ENCODE measurements around the gene ROPN1L. TPM values are rescaled to one million over a fixed set of nuclear protein-coding genes. Genes with fewer than 3 reads are reported as not detected.

The ROPN1L gene
- total RNA-seq, 1 donor from 2014 or later, result 0.55 TPM

DNA sequence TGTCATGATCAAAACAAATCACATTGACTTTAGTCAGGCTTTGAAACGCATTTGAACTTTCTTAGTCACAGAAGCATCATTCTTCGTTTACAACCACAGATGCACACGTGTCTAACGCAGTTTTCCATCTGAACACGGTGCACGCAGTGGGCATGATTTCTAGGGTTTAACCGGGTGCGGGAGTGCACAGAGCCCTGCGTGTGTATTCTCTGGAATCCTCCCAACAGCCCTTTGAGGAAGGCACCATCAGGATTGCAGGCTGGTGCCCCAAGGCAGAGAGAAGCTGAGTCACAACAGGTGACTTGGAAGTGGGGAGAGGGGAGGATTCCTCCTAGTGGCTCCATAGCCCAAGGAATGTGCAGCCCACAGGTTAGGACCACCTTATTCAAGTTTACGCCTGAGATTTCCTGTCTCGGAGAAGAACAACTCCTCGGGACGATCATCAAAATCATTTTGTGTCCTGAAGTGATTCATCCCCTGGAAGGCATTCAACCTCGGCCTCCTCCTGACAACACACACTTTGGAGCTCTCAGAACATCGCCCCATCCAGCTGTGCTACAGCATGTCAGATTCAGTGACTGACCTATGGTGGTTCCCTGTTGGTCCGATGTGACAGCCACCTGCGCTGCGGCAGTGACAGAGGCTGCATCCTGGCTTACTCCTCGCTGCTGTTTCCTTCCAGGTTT lies 13.1 kb downstream of the ROPN1L start:
- no peaks in the 10 kb centered on the region for H3K27me3 Mint-ChIP-seq (ENCODE audit: low read depth)
- intact Hi-C loops (cut with micrococcal nuclease), result no loop called here
- no peak overlapping the region for H3K27ac Mint-ChIP-seq
- H3K4me3 Mint-ChIP-seq (ENCODE audit: low read depth), result no peak overlapping the region
- H3K36me3 Mint-ChIP-seq (ENCODE audit: low read depth), result no peaks in the 10 kb centered on the region
- no peak for DNase-seq (ENCODE audit: low spot score)
- peaks cover 6% of the 10 kb centered on the region for H3K4me1 Mint-ChIP-seq (ENCODE audit: low read depth)
- no peaks in the 10 kb centered on the region for H3K9me3 Mint-ChIP-seq

- H3K4me3 Mint-ChIP-seq (ENCODE audit: low read depth), result no peak overlapping the region
- no peaks in the 10 kb centered on the region for H3K27me3 Mint-ChIP-seq (ENCODE audit: low read depth)
- intact Hi-C loops (cut with micrococcal nuclease), result no loop called here
Measured at GRCh38 chr5:10455277-10455670, 13.6 kb downstream of the ROPN1L start.

GRCh38 chr5:10456583-10457420 lies 15.1 kb downstream of the ROPN1L start:
- Mint-ChIP-seq H3K27ac (no peak overlapping the region), H3K4me3 (ENCODE audit: low read depth) (no peak overlapping the region), H3K36me3 (ENCODE audit: low read depth) (no peaks in the 10 kb centered on the region), H3K27me3 (ENCODE audit: low read depth) (peaks cover 3% of the 10 kb centered on the region), H3K4me1 (ENCODE audit: low read depth) (peaks cover 3% of the 10 kb centered on the region), H3K9me3 (no peaks in the 10 kb centered on the region)
- intact Hi-C loops (cut with micrococcal nuclease), result no loop called here
- no peak for DNase-seq (ENCODE audit: low spot score)

More at GRCh38 chr5:10455277-10455670, 13.6 kb downstream of the ROPN1L start:
- H3K36me3 Mint-ChIP-seq (ENCODE audit: low read depth), result no peaks in the 10 kb centered on the region
- H3K27ac Mint-ChIP-seq, result no peak overlapping the region
- DNase-seq (ENCODE audit: low spot score), result no peak
- peaks cover 6% of the 10 kb centered on the region for H3K4me1 Mint-ChIP-seq (ENCODE audit: low read depth)
- H3K9me3 Mint-ChIP-seq, result no peaks in the 10 kb centered on the region

DNA sequence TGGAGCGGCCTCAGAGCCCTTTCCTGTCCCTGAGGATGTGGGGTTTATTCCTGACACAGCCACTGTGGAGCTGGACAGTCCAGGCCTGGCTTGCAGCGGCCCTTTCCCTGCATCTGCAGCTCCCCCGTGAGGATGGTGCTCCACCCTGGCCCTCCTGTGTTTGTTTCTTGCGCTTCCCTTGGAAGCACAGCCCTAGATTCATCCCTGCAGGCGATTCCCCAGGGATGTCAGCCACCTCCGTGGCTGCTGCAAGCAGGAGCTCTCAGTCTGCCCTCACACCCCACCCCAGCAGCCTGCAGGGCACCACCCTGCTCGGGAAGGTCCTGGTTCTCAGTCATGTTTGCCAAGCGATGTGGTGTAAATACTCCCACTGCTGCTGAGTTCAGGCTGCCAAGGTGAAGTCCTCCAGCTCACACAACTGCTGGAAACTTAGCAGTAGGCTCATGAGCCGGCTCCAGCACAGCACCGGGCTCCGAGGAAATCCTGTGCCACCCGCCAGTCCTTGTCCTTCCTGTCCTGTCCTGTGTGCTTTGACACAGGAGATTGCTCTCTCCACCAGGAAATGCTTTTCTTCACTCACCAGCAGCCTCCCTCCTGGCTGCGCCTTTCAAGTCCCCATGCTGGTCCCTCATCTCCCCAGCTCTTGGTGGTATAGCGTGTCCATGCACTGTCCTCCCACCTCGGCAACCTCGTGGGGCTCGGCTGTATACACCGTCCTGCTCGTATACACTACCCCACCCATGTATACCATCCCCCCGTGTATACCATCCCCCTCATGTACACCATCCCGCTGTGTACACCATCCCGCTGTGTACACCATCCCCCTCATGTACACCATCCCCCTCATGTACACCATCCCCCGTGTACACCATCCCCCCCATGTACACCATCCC lies 16.2 kb downstream of the ROPN1L start:
- Mint-ChIP-seq H3K36me3 (ENCODE audit: low read depth) (no peaks in the 10 kb centered on the region), H3K27me3 (ENCODE audit: low read depth) (peaks cover 3% of the 10 kb centered on the region), H3K4me1 (ENCODE audit: low read depth) (peaks cover 2% of the 10 kb centered on the region), H3K9me3 (no peaks in the 10 kb centered on the region), H3K27ac (no peak overlapping the region), H3K4me3 (ENCODE audit: low read depth) (no peak overlapping the region)
- no peak for DNase-seq (ENCODE audit: low spot score)
- intact Hi-C loops (cut with micrococcal nuclease), result no loop called here

DNA sequence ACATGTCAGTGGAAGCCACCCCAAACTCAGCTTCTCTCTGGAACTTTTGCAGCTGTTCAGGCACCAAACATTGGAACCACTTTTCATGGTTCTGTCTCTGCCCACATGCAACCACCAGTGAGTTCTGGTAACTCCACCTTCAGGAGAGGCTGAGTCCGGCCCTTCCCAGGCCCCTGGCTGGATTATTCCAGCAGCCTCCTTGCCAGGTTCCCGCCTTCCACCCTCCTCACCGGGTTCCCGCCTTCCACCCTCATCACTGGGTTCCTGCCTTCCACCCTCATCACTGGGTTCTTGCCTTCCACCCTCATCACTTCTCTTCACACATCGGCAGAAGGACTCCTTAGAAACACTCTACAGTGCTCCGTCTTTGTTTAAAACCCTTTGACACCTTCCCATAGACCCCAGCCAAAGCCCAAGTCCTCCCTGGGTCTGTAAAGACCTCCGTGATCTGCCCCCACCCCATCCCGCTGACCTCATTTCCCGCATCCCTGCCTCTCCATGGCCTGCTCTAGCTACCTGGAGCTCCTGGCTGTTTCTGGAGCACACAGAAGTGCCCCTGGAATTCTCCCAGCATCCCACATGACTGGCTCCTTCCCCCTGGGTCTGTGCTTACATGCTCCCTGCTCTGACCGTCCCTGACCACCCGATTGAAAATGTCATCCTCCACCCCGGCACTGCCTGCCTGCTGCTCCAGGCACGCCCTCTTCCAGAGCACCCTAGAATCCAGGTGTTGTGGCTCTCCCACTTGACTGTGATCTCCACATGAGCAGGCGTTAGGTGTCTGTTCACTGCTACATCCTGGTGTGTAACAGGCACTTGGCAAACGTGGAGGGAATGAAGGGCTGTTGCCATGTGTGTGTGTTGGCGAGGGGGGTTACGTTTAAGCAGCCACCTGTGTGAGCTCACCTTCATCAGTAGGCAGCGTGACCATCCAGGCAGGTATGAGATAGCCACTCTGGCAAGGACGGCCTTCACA lies 17.7 kb downstream of the ROPN1L start:
- no peaks in the 10 kb centered on the region for H3K36me3 Mint-ChIP-seq (ENCODE audit: low read depth)
- no peaks in the 10 kb centered on the region for H3K9me3 Mint-ChIP-seq
- intact Hi-C loops (cut with micrococcal nuclease), result no loop called here
- peaks cover 2% of the 10 kb centered on the region for H3K4me1 Mint-ChIP-seq (ENCODE audit: low read depth)
- no peak overlapping the region for H3K4me3 Mint-ChIP-seq (ENCODE audit: low read depth)
- H3K27ac Mint-ChIP-seq, result peak overlapping the region; percentile 22
- peaks cover 4% of the 10 kb centered on the region for H3K27me3 Mint-ChIP-seq (ENCODE audit: low read depth)
- no peak for DNase-seq (ENCODE audit: low spot score)

- DNase-seq (ENCODE audit: low spot score), result no peak
- intact Hi-C loops (cut with micrococcal nuclease), result no loop called here
- Mint-ChIP-seq H3K27me3 (ENCODE audit: low read depth) (peaks cover 5% of the 10 kb centered on the region), H3K9me3 (no peaks in the 10 kb centered on the region), H3K4me3 (ENCODE audit: low read depth) (no peak overlapping the region), H3K36me3 (ENCODE audit: low read depth) (no peaks in the 10 kb centered on the region), H3K4me1 (ENCODE audit: low read depth) (peaks cover 2% of the 10 kb centered on the region), H3K27ac (no peak overlapping the region)
Measured at GRCh38 chr5:10460252-10460906, 18.7 kb downstream of the ROPN1L start.

- peaks cover 5% of the 10 kb centered on the region for H3K27me3 Mint-ChIP-seq (ENCODE audit: low read depth)
- H3K4me1 Mint-ChIP-seq (ENCODE audit: low read depth), result peaks cover 2% of the 10 kb centered on the region
- H3K27ac Mint-ChIP-seq, result no peak overlapping the region
- no peak overlapping the region for H3K4me3 Mint-ChIP-seq (ENCODE audit: low read depth)
- no peaks in the 10 kb centered on the region for H3K9me3 Mint-ChIP-seq
- no peak for DNase-seq (ENCODE audit: low spot score)
- intact Hi-C loops (cut with micrococcal nuclease), result no loop called here
- no peaks in the 10 kb centered on the region for H3K36me3 Mint-ChIP-seq (ENCODE audit: low read depth)
Measured at GRCh38 chr5:10461041-10461440, 19.4 kb downstream of the ROPN1L start.

GRCh38 chr5:10461904-10462555 lies 20.4 kb downstream of the ROPN1L start:
- Mint-ChIP-seq H3K4me1 (ENCODE audit: low read depth) (peaks cover 3% of the 10 kb centered on the region), H3K27ac (no peak overlapping the region), H3K9me3 (no peaks in the 10 kb centered on the region), H3K27me3 (ENCODE audit: low read depth) (peaks cover 5% of the 10 kb centered on the region), H3K4me3 (ENCODE audit: low read depth) (no peak overlapping the region), H3K36me3 (ENCODE audit: low read depth) (no peaks in the 10 kb centered on the region)
- DNase-seq (ENCODE audit: low spot score), result no peak
- intact Hi-C loops (cut with micrococcal nuclease), result no loop called here

- no peak overlapping the region for H3K27ac Mint-ChIP-seq
- H3K4me3 Mint-ChIP-seq (ENCODE audit: low read depth), result no peak overlapping the region
- H3K4me1 Mint-ChIP-seq (ENCODE audit: low read depth), result peaks cover 11% of the 10 kb centered on the region
- H3K9me3 Mint-ChIP-seq, result no peaks in the 10 kb centered on the region
- DNase-seq (ENCODE audit: low spot score), result no peak
- intact Hi-C loops (cut with micrococcal nuclease), result no loop called here
- H3K27me3 Mint-ChIP-seq (ENCODE audit: low read depth), result peaks cover 5% of the 10 kb centered on the region
- no peaks in the 10 kb centered on the region for H3K36me3 Mint-ChIP-seq (ENCODE audit: low read depth)
Measured at GRCh38 chr5:10463566-10463965, 21.9 kb downstream of the ROPN1L start.

DNA sequence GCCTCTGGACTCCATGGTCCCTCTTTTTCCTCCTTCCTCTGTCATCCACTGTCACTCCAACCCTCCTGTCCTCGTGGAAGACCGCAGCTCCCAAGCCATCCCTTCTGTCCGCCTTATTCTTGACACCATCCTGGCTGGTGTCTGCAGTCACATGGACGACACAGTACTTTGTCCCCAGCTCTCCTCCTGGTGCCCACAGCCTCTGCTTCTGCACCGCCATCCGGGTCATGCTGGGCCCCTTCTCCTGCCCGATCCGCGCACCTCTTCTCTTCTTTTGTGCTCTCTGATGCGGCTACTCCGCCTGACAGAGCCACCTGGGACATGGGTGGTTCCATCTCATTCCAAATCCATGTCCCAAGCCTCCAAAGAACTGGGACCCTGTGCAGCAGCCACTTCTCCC lies 22.5 kb downstream of the ROPN1L start:
- intact Hi-C loops (cut with micrococcal nuclease), result no loop called here
- peaks cover 5% of the 10 kb centered on the region for H3K27me3 Mint-ChIP-seq (ENCODE audit: low read depth)
- H3K4me3 Mint-ChIP-seq (ENCODE audit: low read depth), result no peak overlapping the region

DNA sequence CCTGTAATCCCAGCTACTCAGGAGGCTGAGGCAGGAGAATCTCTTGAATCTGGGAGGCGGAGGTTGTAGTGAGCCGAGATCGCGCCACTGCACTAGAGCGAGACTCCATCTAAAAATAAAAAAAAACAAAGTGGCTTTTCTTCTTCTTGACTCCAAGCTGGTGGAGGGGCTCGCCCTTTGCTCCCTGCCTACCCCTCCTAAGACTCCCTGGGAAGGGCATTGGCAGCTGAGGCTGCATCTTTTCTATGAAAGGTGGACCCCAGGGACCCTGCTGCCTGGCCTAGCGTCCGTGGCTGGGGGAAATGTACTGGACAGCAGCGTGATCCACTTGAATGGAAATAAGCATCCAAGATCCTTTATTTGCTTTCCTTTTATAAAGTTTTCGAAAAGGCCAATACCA lies 24.0 kb downstream of the ROPN1L start:
- peaks cover 11% of the 10 kb centered on the region for H3K4me1 Mint-ChIP-seq (ENCODE audit: low read depth)
- intact Hi-C loops (cut with micrococcal nuclease), result no loop called here
- H3K36me3 Mint-ChIP-seq (ENCODE audit: low read depth), result no peaks in the 10 kb centered on the region
- H3K9me3 Mint-ChIP-seq, result no peaks in the 10 kb centered on the region
- H3K4me3 Mint-ChIP-seq (ENCODE audit: low read depth), result no peak overlapping the region
- H3K27ac Mint-ChIP-seq, result no peak overlapping the region
- DNase-seq (ENCODE audit: low spot score), result no peak
- H3K27me3 Mint-ChIP-seq (ENCODE audit: low read depth), result peaks cover 5% of the 10 kb centered on the region

More for the DNA sequence above, 22.5 kb downstream of the ROPN1L start:
- DNase-seq (ENCODE audit: low spot score), result no peak
- Mint-ChIP-seq H3K9me3 (no peaks in the 10 kb centered on the region), H3K36me3 (ENCODE audit: low read depth) (no peaks in the 10 kb centered on the region), H3K27ac (no peak overlapping the region), H3K4me1 (ENCODE audit: low read depth) (peaks cover 11% of the 10 kb centered on the region)

Data from activated T-helper 2 cell treated with anti-CD3 and anti-CD28 coated beads, Interferon-gamma antibody, Interleukin-2, Interleukin-4, amounts not matched to agents 10 μg/mL and 5 μg/mL and 100 μg/mL, durations not matched to agents 14 hours and 24 hours and 36 hours (primary cell).